Transverse colon (tissue), 3 donors: ENCODE data around the gene XYLT1.

Source experiments
- EP300 ChIP-seq: sonication (generic); formaldehyde crosslinking; IDR thresholded peaks from one replicate; pipeline ENCODE4 v1.6.1; 2017; ENCODE audit warnings: antibody characterized with exemption, low read depth
- POLR2A ChIP-seq: fragments of 450-650 bp; IDR thresholded peaks from one replicate; pipeline ENCODE4 v1.6.1; 2016; ENCODE audit warnings: antibody characterized with exemption, mild to moderate bottlenecking, moderate library complexity
- TF ChIP-seq, protein P1 (sequence below), 5 experiments: fragments of 200-600 bp in 3 of 5; fragments of 450-650 bp in 2 of 5; sonication (generic) in 3 of 5; IDR thresholded peaks; 1 replicate in 2 of 5; 2 replicates in 3 of 5; pipeline ENCODE4 v1.5.1; 2016 to 2017; ENCODE audit warnings: antibody characterized with exemption in 5 of 5, inconsistent platforms in 3 of 5, mild to moderate bottlenecking in 2 of 5, moderate library complexity in 1 of 5

DNA sequence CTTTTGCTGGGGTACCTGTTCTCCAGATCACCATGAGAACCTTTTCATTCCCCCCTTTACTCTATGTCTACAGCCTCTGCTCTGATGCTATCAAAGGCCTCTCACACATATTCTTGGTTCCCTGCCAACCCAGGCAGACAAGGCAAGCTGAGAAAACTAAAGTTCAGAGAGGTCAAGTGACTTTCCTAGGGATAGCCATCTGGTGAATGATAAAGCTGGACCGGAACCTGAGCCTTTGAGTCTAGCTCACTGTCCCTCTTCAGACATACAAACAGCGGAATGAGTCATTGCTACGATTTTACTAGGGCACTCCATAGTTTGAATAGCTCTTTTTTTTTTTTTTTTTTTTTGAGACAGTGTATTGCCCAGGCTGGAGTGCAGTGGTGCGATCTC lies 73.3 kb downstream of the XYLT1 start:
- TF ChIP-seq, protein P1, sequence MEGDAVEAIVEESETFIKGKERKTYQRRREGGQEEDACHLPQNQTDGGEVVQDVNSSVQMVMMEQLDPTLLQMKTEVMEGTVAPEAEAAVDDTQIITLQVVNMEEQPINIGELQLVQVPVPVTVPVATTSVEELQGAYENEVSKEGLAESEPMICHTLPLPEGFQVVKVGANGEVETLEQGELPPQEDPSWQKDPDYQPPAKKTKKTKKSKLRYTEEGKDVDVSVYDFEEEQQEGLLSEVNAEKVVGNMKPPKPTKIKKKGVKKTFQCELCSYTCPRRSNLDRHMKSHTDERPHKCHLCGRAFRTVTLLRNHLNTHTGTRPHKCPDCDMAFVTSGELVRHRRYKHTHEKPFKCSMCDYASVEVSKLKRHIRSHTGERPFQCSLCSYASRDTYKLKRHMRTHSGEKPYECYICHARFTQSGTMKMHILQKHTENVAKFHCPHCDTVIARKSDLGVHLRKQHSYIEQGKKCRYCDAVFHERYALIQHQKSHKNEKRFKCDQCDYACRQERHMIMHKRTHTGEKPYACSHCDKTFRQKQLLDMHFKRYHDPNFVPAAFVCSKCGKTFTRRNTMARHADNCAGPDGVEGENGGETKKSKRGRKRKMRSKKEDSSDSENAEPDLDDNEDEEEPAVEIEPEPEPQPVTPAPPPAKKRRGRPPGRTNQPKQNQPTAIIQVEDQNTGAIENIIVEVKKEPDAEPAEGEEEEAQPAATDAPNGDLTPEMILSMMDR (IDR thresholded peaks at IDR 0.05), result no peak
- no peak for TF ChIP-seq EP300
- no peak for TF ChIP-seq POLR2A
